ENCODE measurements around the gene TNFRSF9. TPM values are rescaled to one million over a fixed set of nuclear protein-coding genes. Genes with fewer than 3 reads are reported as not detected.
A peak's percentile ranks its signal among the peaks of the same experiment; 100 is the strongest.

Gene TNFRSF9
- polyA plus RNA-seq, 1 of the 3 experiments (the other 2 are of a cell fraction), result 2.9 TPM

DNA sequence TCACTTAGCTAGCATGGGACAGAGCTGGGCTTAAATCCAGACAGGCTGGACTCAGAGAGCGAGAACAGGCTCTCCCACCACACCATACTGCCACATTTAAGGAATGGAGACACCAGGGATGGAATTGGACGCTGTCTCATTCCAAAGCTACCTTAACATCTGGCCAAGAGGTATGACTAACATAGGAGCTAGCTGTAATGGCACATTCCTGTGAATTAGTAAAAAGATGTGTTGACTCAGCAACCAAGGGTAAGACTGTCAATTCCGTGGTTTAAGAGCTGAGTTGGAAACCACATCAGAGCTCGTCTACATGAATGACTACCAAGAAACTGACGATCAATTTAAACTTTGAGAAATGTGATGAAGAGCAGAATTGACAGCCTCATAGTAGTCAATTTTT lies 8.3 kb upstream of the TNFRSF9 start (continued):
- TF ChIP-seq TEAD4 (IDR thresholded peaks at IDR 0.05; ENCODE audit: borderline replicate concordance, insufficient read depth) (no peak), MEF2A (IDR thresholded peaks at IDR 0.05; ENCODE audit: borderline replicate concordance, low read depth) (no peak), JUND (IDR thresholded peaks at IDR 0.05) (peak; percentile 34; the same call in 1 of the 2 replicates)

DNA sequence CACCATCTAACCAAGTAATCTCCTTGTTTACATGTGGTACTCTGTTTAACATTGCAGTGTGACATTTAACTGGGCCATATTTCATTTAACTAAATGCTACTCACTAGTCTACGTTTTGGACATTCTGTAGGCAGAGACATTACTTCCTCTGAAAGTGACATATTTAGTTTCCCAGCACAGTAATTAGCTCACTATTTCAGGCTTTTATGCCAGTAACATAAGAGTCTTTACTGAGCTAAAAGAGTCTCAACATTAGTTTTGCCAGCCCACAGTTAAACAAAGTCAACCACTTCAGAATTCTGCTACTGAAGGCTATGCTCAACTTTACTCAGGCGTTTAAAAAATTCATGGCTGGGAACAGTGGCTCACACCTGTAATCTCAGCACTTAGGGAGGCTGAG lies 2.6 kb upstream of the TNFRSF9 start:
- POLR2A ChIA-PET, result no interaction called here

More for the DNA sequence above, 2.6 kb upstream of the TNFRSF9 start:
- Histone ChIP-seq H3K79me2 (ENCODE audit: insufficient read depth) (no peaks in the 10 kb centered on the region), H3F3A (replicated peaks; ENCODE audit: insufficient read depth) (no peaks in the 10 kb centered on the region), H3K27me3 (ENCODE audit: insufficient read depth) (no peaks in the 10 kb centered on the region), H3K4me1 (ENCODE audit: control insufficient read depth in 1 of 2, insufficient read depth in 2 of 2, low read depth in 1 of 2, low read length in 1 of 2) (peaks cover 0 to 6% of the 10 kb centered on the region in 2 experiments; a peak in 3 of 4 replicates), H4K20me1 (ENCODE audit: insufficient read depth) (no peaks in the 10 kb centered on the region), H3K4me3 (ENCODE audit: low read depth in 2 of 2, low read length in 1 of 2) (no peak overlapping the region), H3K36me3 (replicated peaks in 1 of 2; ENCODE audit: control insufficient read depth in 1 of 2, insufficient read depth in 2 of 2, low read length in 1 of 2) (no peaks in the 10 kb centered on the region), H3K9ac (no peak overlapping the region), H3K27ac (ENCODE audit: low read depth in 2 of 2, low read length in 1 of 2) (no peak overlapping the region), H3K9me2 (no peaks in the 10 kb centered on the region), H3K9me3 (no peaks in the 10 kb centered on the region), H2AFZ (ENCODE audit: low read depth) (no peak overlapping the region), H3K4me2 (no peak overlapping the region)
- WGBS (ENCODE audit: low lambda C conversion rate), result 75% methylated on average over 2 of the region's 2 CpGs
- CTCF ChIA-PET, result interaction anchor here (1.5 kb wide), 1 partner anchor 274 kb away, joined by 3 read pairs; no protein-coding TSS in a partner anchor
- DNase-seq, result no peak
- no peak for TF ChIP-seq CHD2 (IDR thresholded peaks at IDR 0.05; ENCODE audit: low read length, partially characterized antibody)
- no peak for TF ChIP-seq NFIC (IDR thresholded peaks at IDR 0.05; ENCODE audit: borderline replicate concordance)
- no peak for TF ChIP-seq FOXM1 (IDR thresholded peaks at IDR 0.05; ENCODE audit: low read depth)
- TF ChIP-seq, protein P1, sequence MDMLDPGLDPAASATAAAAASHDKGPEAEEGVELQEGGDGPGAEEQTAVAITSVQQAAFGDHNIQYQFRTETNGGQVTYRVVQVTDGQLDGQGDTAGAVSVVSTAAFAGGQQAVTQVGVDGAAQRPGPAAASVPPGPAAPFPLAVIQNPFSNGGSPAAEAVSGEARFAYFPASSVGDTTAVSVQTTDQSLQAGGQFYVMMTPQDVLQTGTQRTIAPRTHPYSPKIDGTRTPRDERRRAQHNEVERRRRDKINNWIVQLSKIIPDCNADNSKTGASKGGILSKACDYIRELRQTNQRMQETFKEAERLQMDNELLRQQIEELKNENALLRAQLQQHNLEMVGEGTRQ (IDR thresholded peaks at IDR 0.05; ENCODE audit: borderline replicate concordance, low read depth, low read length), result no peak
- TF ChIP-seq, protein P2, sequence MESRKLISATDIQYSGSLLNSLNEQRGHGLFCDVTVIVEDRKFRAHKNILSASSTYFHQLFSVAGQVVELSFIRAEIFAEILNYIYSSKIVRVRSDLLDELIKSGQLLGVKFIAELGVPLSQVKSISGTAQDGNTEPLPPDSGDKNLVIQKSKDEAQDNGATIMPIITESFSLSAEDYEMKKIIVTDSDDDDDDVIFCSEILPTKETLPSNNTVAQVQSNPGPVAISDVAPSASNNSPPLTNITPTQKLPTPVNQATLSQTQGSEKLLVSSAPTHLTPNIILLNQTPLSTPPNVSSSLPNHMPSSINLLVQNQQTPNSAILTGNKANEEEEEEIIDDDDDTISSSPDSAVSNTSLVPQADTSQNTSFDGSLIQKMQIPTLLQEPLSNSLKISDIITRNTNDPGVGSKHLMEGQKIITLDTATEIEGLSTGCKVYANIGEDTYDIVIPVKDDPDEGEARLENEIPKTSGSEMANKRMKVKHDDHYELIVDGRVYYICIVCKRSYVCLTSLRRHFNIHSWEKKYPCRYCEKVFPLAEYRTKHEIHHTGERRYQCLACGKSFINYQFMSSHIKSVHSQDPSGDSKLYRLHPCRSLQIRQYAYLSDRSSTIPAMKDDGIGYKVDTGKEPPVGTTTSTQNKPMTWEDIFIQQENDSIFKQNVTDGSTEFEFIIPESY (IDR thresholded peaks at IDR 0.05; ENCODE audit: borderline replicate concordance, low read depth), result no peak
- TF ChIP-seq JUND (IDR thresholded peaks at IDR 0.05), result no peak
- TF ChIP-seq GABPA (IDR thresholded peaks at IDR 0.05; ENCODE audit: low read depth), result no peak
- TF ChIP-seq EZH2phosphoT487 (IDR thresholded peaks at IDR 0.05; ENCODE audit: borderline replicate concordance, low read depth), result no peak
- TF ChIP-seq, protein P3, sequence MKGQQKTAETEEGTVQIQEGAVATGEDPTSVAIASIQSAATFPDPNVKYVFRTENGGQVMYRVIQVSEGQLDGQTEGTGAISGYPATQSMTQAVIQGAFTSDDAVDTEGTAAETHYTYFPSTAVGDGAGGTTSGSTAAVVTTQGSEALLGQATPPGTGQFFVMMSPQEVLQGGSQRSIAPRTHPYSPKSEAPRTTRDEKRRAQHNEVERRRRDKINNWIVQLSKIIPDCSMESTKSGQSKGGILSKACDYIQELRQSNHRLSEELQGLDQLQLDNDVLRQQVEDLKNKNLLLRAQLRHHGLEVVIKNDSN (IDR thresholded peaks at IDR 0.05; ENCODE audit: borderline replicate concordance, low read depth), result no peak
- TF ChIP-seq ELF1 (IDR thresholded peaks at IDR 0.05), result no peak
- no peak for TF ChIP-seq FOXJ3 (CRISPR knock-in tag; IDR thresholded peaks at IDR 0.05)
- no peak for TF ChIP-seq TAF1 (IDR thresholded peaks at IDR 0.05; ENCODE audit: borderline replicate concordance, low read depth, low read length)
- no peak for TF ChIP-seq RXRA (IDR thresholded peaks at IDR 0.05; ENCODE audit: borderline replicate concordance, low read depth)
- TF ChIP-seq NRF1 (IDR thresholded peaks at IDR 0.05; ENCODE audit: low read depth, low read length), result no peak
- TF ChIP-seq, protein P4, sequence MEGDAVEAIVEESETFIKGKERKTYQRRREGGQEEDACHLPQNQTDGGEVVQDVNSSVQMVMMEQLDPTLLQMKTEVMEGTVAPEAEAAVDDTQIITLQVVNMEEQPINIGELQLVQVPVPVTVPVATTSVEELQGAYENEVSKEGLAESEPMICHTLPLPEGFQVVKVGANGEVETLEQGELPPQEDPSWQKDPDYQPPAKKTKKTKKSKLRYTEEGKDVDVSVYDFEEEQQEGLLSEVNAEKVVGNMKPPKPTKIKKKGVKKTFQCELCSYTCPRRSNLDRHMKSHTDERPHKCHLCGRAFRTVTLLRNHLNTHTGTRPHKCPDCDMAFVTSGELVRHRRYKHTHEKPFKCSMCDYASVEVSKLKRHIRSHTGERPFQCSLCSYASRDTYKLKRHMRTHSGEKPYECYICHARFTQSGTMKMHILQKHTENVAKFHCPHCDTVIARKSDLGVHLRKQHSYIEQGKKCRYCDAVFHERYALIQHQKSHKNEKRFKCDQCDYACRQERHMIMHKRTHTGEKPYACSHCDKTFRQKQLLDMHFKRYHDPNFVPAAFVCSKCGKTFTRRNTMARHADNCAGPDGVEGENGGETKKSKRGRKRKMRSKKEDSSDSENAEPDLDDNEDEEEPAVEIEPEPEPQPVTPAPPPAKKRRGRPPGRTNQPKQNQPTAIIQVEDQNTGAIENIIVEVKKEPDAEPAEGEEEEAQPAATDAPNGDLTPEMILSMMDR (IDR thresholded peaks at IDR 0.05), result no peak
